ENCODE results near the gene C1QTNF1. TPM values are rescaled to one million over a fixed set of nuclear protein-coding genes. Genes with fewer than 3 reads are reported as not detected.

C1QTNF1 gene
- total and polyA plus RNA-seq, 4 experiments from 2014 or later, result not detected

GRCh38 chr17:79083191-79083971 lies 59.4 kb downstream of the C1QTNF1 start:
- H3K9me3 Mint-ChIP-seq, result peaks cover 0 to 2% (median 0%) of the 10 kb centered on the region in 8 donors
- no peak overlapping the region for H3K4me3 Mint-ChIP-seq
- peaks cover 0 to 10% (median 0%) of the 10 kb centered on the region in 4 donors for H3K4me1 Mint-ChIP-seq
- ChIA-PET POLR2A (ENCODE audit: partially characterized antibody) (no interaction called here), CTCF (ENCODE audit: partially characterized antibody) (interaction anchor here (1.0 to 2.9 kb wide), 10 partner anchors 9 to 65 kb away, joined by 3 to 16 read pairs (median 4); partner anchors contain the start of gene ENGASE)
- Histone ChIP-seq H3K4me3 (ENCODE audit: low read length in 2 of 2) (no peak overlapping the region), H3K27me3 (ENCODE audit: insufficient read depth, low read length) (no peaks in the 10 kb centered on the region), H3K36me3 (ENCODE audit: insufficient read depth, low read length) (peaks cover 16% of the 10 kb centered on the region), H3K27ac (ENCODE audit: low read depth, low read length) (no peak overlapping the region), H3K9me3 (ENCODE audit: control insufficient read depth in 1 of 2, low read length in 2 of 2) (no peaks in the 10 kb centered on the region), H3K4me1 (ENCODE audit: insufficient read depth, low read length) (no peaks in the 10 kb centered on the region)
- DNase-seq, result no peak
- no peaks in the 10 kb centered on the region for H3K27me3 Mint-ChIP-seq
- peaks cover 24 to 45% of the 10 kb centered on the region in 2 donors for H3K36me3 Mint-ChIP-seq
- H3K27ac Mint-ChIP-seq, result no peak overlapping the region
- intact Hi-C loops (cut with micrococcal nuclease), result loop anchor here (2.0 kb wide), 1 partner anchor 37 kb away; no protein-coding TSS in a partner anchor

GRCh38 chr17:79084291-79085153 lies 60.6 kb downstream of the C1QTNF1 start:
- intact Hi-C loops (cut with micrococcal nuclease), result no loop called here
- peaks cover 15% of the 10 kb centered on the region for H3K36me3 ChIP-seq (ENCODE audit: insufficient read depth, low read length)

GRCh38 chr17:79085154-79085920 lies 61.4 kb downstream of the C1QTNF1 start:
- peaks cover 13 to 28% of the 10 kb centered on the region in 2 donors for H3K36me3 Mint-ChIP-seq
- POLR2A ChIA-PET (ENCODE audit: partially characterized antibody), result interaction anchor here (1.1 kb wide), 1 partner anchor 11 kb away, joined by 3 read pairs; the partner anchor contains the start of gene ENGASE
- no peaks in the 10 kb centered on the region for H3K4me1 ChIP-seq (ENCODE audit: insufficient read depth, low read length)

More at GRCh38 chr17:79084291-79085153, 60.6 kb downstream of the C1QTNF1 start:
- CTCF ChIA-PET (ENCODE audit: partially characterized antibody), result interaction anchor here (1.0 to 5.9 kb wide), 9 partner anchors 9 to 307 kb away, joined by 3 to 58 read pairs (median 4); partner anchors contain the start of gene ENGASE
- peaks cover 0 to 2% (median 0%) of the 10 kb centered on the region in 8 donors for H3K9me3 Mint-ChIP-seq
- DNase-seq, result no peak
- peaks cover 22 to 36% of the 10 kb centered on the region in 2 donors for H3K36me3 Mint-ChIP-seq
- H3K27me3 ChIP-seq (ENCODE audit: insufficient read depth, low read length), result no peaks in the 10 kb centered on the region
- POLR2A ChIA-PET (ENCODE audit: partially characterized antibody), result interaction anchor here (0.5 to 1.1 kb wide), 2 partner anchors 9 to 10 kb away, joined by 3 to 5 read pairs; partner anchors contain the start of gene ENGASE
- H3K27me3 Mint-ChIP-seq, result no peaks in the 10 kb centered on the region
- H3K4me1 ChIP-seq (ENCODE audit: insufficient read depth, low read length), result no peaks in the 10 kb centered on the region
- no peak overlapping the region for H3K4me3 ChIP-seq (ENCODE audit: low read length in 2 of 2)
- H3K9me3 ChIP-seq (ENCODE audit: control insufficient read depth in 1 of 2, low read length in 2 of 2), result no peaks in the 10 kb centered on the region
- H3K27ac Mint-ChIP-seq, result no peak overlapping the region
- no peak overlapping the region for H3K27ac ChIP-seq (ENCODE audit: low read depth, low read length)
- H3K4me1 Mint-ChIP-seq, result peaks cover 0 to 10% (median 0%) of the 10 kb centered on the region in 4 donors
- no peak overlapping the region for H3K4me3 Mint-ChIP-seq

GRCh38 chr17:79085921-79086551 lies 62.1 kb downstream of the C1QTNF1 start:
- no peaks in the 10 kb centered on the region for H3K4me1 ChIP-seq (ENCODE audit: insufficient read depth, low read length)
- no peak overlapping the region for H3K27ac ChIP-seq (ENCODE audit: low read depth, low read length)
- H3K36me3 ChIP-seq (ENCODE audit: insufficient read depth, low read length), result peaks cover 4% of the 10 kb centered on the region
- H3K9me3 ChIP-seq (ENCODE audit: control insufficient read depth in 1 of 2, low read length in 2 of 2), result no peaks in the 10 kb centered on the region
- intact Hi-C loops (cut with micrococcal nuclease), result no loop called here
- H3K4me3 ChIP-seq (ENCODE audit: low read length in 2 of 2), result no peak overlapping the region
- POLR2A ChIA-PET (ENCODE audit: partially characterized antibody), result no interaction called here
- Mint-ChIP-seq H3K4me1 (no peaks in the 10 kb centered on the region), H3K27ac (no peak overlapping the region), H3K36me3 (peaks cover 6 to 22% of the 10 kb centered on the region in 2 donors), H3K27me3 (no peaks in the 10 kb centered on the region), H3K4me3 (no peak overlapping the region), H3K9me3 (peaks cover 0 to 2% (median 0%) of the 10 kb centered on the region in 8 donors)
- CTCF ChIA-PET (ENCODE audit: partially characterized antibody), result interaction anchor here (1.0 to 5.9 kb wide), 8 partner anchors 9 to 306 kb away, joined by 3 to 58 read pairs (median 4); partner anchors contain the start of gene ENGASE
- DNase-seq, result no peak
- no peaks in the 10 kb centered on the region for H3K27me3 ChIP-seq (ENCODE audit: insufficient read depth, low read length)

More at GRCh38 chr17:79085154-79085920, 61.4 kb downstream of the C1QTNF1 start:
- Histone ChIP-seq H3K27me3 (ENCODE audit: insufficient read depth, low read length) (no peaks in the 10 kb centered on the region), H3K9me3 (ENCODE audit: control insufficient read depth in 1 of 2, low read length in 2 of 2) (no peaks in the 10 kb centered on the region), H3K36me3 (ENCODE audit: insufficient read depth, low read length) (peaks cover 9% of the 10 kb centered on the region), H3K4me3 (ENCODE audit: low read length in 2 of 2) (no peak overlapping the region), H3K27ac (ENCODE audit: low read depth, low read length) (no peak overlapping the region)
- intact Hi-C loops (cut with micrococcal nuclease), result no loop called here
- H3K9me3 Mint-ChIP-seq, result peaks cover 0 to 2% (median 0%) of the 10 kb centered on the region in 8 donors
- CTCF ChIA-PET (ENCODE audit: partially characterized antibody), result interaction anchor here (1.0 to 5.9 kb wide), 8 partner anchors 8 to 307 kb away, joined by 3 to 58 read pairs (median 4); partner anchors contain the start of gene ENGASE
- no peak for DNase-seq
- no peak overlapping the region for H3K4me3 Mint-ChIP-seq
- no peak overlapping the region for H3K27ac Mint-ChIP-seq
- H3K4me1 Mint-ChIP-seq, result peaks cover 0 to 4% (median 0%) of the 10 kb centered on the region in 4 donors
- no peaks in the 10 kb centered on the region for H3K27me3 Mint-ChIP-seq

- no peaks in the 10 kb centered on the region for H3K4me1 Mint-ChIP-seq
- no peaks in the 10 kb centered on the region for H3K27me3 Mint-ChIP-seq
- intact Hi-C loops (cut with micrococcal nuclease), result loop anchor here (1.0 kb wide), 1 partner anchor 306 kb away; no protein-coding TSS in a partner anchor
- no peak overlapping the region for H3K4me3 Mint-ChIP-seq
- DNase-seq, result no peak
- Histone ChIP-seq H3K27ac (ENCODE audit: low read depth, low read length) (no peak overlapping the region), H3K36me3 (ENCODE audit: insufficient read depth, low read length) (peaks cover 4% of the 10 kb centered on the region), H3K27me3 (ENCODE audit: insufficient read depth, low read length) (no peaks in the 10 kb centered on the region), H3K9me3 (ENCODE audit: control insufficient read depth in 1 of 2, low read length in 2 of 2) (no peaks in the 10 kb centered on the region), H3K4me1 (ENCODE audit: insufficient read depth, low read length) (no peaks in the 10 kb centered on the region), H3K4me3 (ENCODE audit: low read length in 2 of 2) (no peak overlapping the region)
- peaks cover 0 to 2% (median 0%) of the 10 kb centered on the region in 8 donors for H3K9me3 Mint-ChIP-seq
- H3K36me3 Mint-ChIP-seq, result peaks cover 2 to 16% of the 10 kb centered on the region in 2 donors
- no peak overlapping the region for H3K27ac Mint-ChIP-seq
- POLR2A ChIA-PET (ENCODE audit: partially characterized antibody), result interaction anchor here (1.0 kb wide), 1 partner anchor 17 kb away, joined by 3 read pairs; no protein-coding TSS in a partner anchor
- CTCF ChIA-PET (ENCODE audit: partially characterized antibody), result interaction anchor here (1.0 to 5.9 kb wide), 6 partner anchors 13 to 305 kb away, joined by 3 to 58 read pairs (median 7); no protein-coding TSS in a partner anchor
Measured at GRCh38 chr17:79086609-79087427, 62.8 kb downstream of the C1QTNF1 start.
